Measurements from ENCODE around the gene MAGEC2.

The MAGEC2 gene

GRCh38 chrX:142204522-142205433 is at the start of gene MAGEC2:
MAGEC2 (minus strand) TSS chrX:142205290; CDS start chrX:142203987, 1,303 bp downstream.
- peak in 1 of 3 experiments; percentile 15 for DNase-seq

- DNase-seq = no peak
These were observed 46.6 kb upstream of the MAGEC2 start for GRCh38 chrX:142251680-142252079.

- no peak for DNase-seq
These were observed 46.1 kb upstream of the MAGEC2 start for GRCh38 chrX:142251202-142251601.

GRCh38 chrX:142250502-142250901 is 45.4 kb upstream of the MAGEC2 start:
- DNase-seq = no peak

GRCh38 chrX:142249721-142250120 is 44.6 kb upstream of the MAGEC2 start:
- DNase-seq = no peak

GRCh38 chrX:142244568-142244967 is 39.5 kb upstream of the MAGEC2 start:
- no peak for DNase-seq

GRCh38 chrX:142238536-142238935 is 33.4 kb upstream of the MAGEC2 start:
- no peak for DNase-seq

- no peak for DNase-seq
These were observed 28.3 kb upstream of the MAGEC2 start for GRCh38 chrX:142233400-142233799.

GRCh38 chrX:142214081-142214480 is 9.0 kb upstream of the MAGEC2 start:
- DNase-seq = no peak

- DNase-seq = no peak
These were observed 4.0 kb downstream of the MAGEC2 start for GRCh38 chrX:142201113-142201512.

GRCh38 chrX:142186103-142186502 is 19.0 kb downstream of the MAGEC2 start:
- DNase-seq = no peak

GRCh38 chrX:142184756-142185602 is 20.1 kb downstream of the MAGEC2 start:
- DNase-seq = no peak

GRCh38 chrX:142156567-142156966 is 48.5 kb downstream of the MAGEC2 start:
- peak; percentile 2 to 31 (median 5) for DNase-seq

Data from NCI-H1417 (cell line).